Immature natural killer cell (primary cell): ENCODE data around the gene SLC18B1. TPM values are rescaled to one million over a fixed set of nuclear protein-coding genes. Genes with fewer than 3 reads are reported as not detected.

Source experiments
- DNase-seq, 3 donors: peaks; one replicate each; pipeline ENCODE4 v3.0.0; 2022; ENCODE audit warnings: mixed read lengths in 1 of 3
- H3K27ac Mint-ChIP-seq, 6 donors: one replicate each; pipeline ENCODE4 v1.8.0; 2020; ENCODE audit warnings: mixed read lengths in 6 of 6, mild to moderate bottlenecking in 5 of 6, inconsistent platforms in 4 of 6, moderate library complexity in 3 of 6
- H3K27me3 Mint-ChIP-seq, 3 donors: one replicate each; pipeline ENCODE4 v1.8.0; 2020 to 2021; ENCODE audit warnings: low read depth in 3 of 3, mild to moderate bottlenecking in 3 of 3, mixed read lengths in 3 of 3, moderate library complexity in 3 of 3, inconsistent platforms in 1 of 3
- H3K36me3 Mint-ChIP-seq, 3 donors: one replicate each; pipeline ENCODE4 v1.8.0; 2020; ENCODE audit warnings: mixed read lengths in 3 of 3, inconsistent platforms in 2 of 3, mild to moderate bottlenecking in 2 of 3
- H3K4me1 Mint-ChIP-seq, 2 donors: one replicate each; pipeline ENCODE4 v1.8.0; 2020; ENCODE audit warnings: inconsistent platforms in 2 of 2, mild to moderate bottlenecking in 2 of 2, mixed read lengths in 2 of 2, moderate library complexity in 1 of 2
- H3K4me3 Mint-ChIP-seq, 5 donors: one replicate each; pipeline ENCODE4 v1.8.0; 2020; ENCODE audit warnings: mild to moderate bottlenecking in 5 of 5, mixed read lengths in 5 of 5, inconsistent platforms in 3 of 5, moderate library complexity in 3 of 5
- H3K9me3 Mint-ChIP-seq, 6 donors: one replicate each; pipeline ENCODE4 v1.8.0; 2020; ENCODE audit warnings: mild to moderate bottlenecking in 6 of 6, mixed read lengths in 6 of 6, inconsistent platforms in 4 of 6, moderate library complexity in 3 of 6
- polyA plus RNA-seq, 3 donors: library from polyadenylated mRNA; unstranded; fragments of 300-500 nt; fragmentation: Illumina TruSeq; gene quantifications; one replicate each; pipeline ENCODE4 v1.2.3, GENCODE V29; 2021

The SLC18B1 gene
- polyA plus RNA-seq, 3 donors from 2014 or later = 4.1 to 6.0 (median 4.7) TPM

- no peak overlapping the region for H3K4me3 Mint-ChIP-seq
- H3K9me3 Mint-ChIP-seq = no peaks in the 10 kb centered on the region
- peak overlapping the region in 2 of 6 donors; percentile 35 to 57 for H3K27ac Mint-ChIP-seq
- peaks cover 0 to 2% (median 0%) of the 10 kb centered on the region in 3 donors for H3K27me3 Mint-ChIP-seq
- H3K36me3 Mint-ChIP-seq = peaks cover 31 to 76% (median 39%) of the 10 kb centered on the region in 3 donors
- H3K4me1 Mint-ChIP-seq = peaks cover 22 to 29% of the 10 kb centered on the region in 2 donors
- no peak for DNase-seq
These were observed 47.8 kb downstream of the SLC18B1 start for GRCh38 chr6:132750455-132751248.

DNA sequence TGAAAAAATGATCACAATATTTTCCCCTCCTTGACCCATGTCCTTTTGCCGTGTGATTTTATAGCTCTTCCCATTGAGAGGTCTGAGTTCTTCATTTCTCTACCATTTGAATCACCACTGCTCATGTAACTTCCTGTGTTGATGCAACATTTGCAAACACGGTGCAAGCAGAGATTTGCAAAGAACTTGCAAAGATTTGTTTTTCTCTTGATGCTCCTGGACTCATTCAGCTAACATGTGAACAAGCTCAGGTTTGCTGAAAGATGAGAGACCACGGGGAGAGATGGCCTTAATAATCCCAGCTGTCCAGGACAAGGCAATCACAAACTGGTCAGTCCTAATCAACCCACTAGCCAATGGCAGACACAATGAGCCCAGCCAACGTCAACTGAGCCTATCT lies 49.3 kb downstream of the SLC18B1 start:
- DNase-seq = no peak
- peaks cover 39 to 81% (median 47%) of the 10 kb centered on the region in 3 donors for H3K36me3 Mint-ChIP-seq
- H3K27me3 Mint-ChIP-seq = peaks cover 0 to 2% (median 0%) of the 10 kb centered on the region in 3 donors
- H3K4me1 Mint-ChIP-seq = peaks cover 22 to 39% of the 10 kb centered on the region in 2 donors
- H3K27ac Mint-ChIP-seq = peak overlapping the region in 5 of 6 donors; percentile 4 to 69 (median 41)
- H3K4me3 Mint-ChIP-seq = no peak overlapping the region
- no peaks in the 10 kb centered on the region for H3K9me3 Mint-ChIP-seq

DNA sequence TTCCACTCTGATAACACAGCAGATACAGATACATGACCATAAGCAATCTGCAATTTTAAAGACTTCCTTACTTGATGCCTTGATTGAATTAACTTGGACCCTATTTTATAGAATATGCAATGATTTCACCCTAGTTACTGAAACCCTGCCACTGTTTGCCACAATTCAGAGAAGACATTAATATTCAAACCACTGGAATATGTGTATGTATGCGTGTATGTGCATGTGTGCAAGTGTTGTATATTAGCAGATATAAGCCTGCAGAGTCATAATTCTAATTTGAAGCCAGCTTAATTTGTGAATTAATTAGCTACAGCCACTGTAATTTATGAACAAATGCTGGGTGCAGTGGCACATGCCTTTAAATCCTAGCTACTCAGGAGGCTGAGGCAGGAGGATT lies 50.0 kb downstream of the SLC18B1 start:
- no peak for DNase-seq
- Mint-ChIP-seq H3K9me3 (no peaks in the 10 kb centered on the region), H3K36me3 (peaks cover 44 to 85% (median 49%) of the 10 kb centered on the region in 3 donors), H3K27me3 (peaks cover 0 to 2% (median 0%) of the 10 kb centered on the region in 3 donors), H3K27ac (peak overlapping the region in 2 of 6 donors; percentile 3 to 4), H3K4me1 (peaks cover 22 to 39% of the 10 kb centered on the region in 2 donors), H3K4me3 (no peak overlapping the region)

DNA sequence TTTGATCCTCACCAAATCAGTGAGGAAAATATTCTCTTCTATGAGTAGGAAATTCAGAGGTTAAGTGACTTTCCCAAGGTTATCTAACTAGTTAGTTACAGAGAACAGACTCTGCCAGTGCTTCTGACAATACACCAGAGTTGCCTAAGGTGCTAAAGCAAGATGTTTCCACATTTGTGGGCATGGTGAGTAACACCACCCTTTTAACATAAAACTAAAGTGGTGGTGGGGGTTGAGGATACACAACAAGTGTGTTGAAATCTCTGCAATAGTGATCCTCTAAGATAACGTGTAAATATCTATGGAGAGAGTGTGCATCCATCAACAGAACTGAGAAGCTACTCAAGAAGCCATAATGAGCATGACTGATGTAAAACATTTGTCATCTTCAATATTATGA lies 52.4 kb downstream of the SLC18B1 start:
- Mint-ChIP-seq H3K36me3 (peaks cover 41 to 74% (median 49%) of the 10 kb centered on the region in 3 donors), H3K4me1 (peaks cover 20 to 35% of the 10 kb centered on the region in 2 donors), H3K4me3 (no peak overlapping the region), H3K27me3 (peaks cover 0 to 2% (median 0%) of the 10 kb centered on the region in 3 donors), H3K9me3 (no peaks in the 10 kb centered on the region), H3K27ac (no peak overlapping the region)
- no peak for DNase-seq

- no peak overlapping the region for H3K27ac Mint-ChIP-seq
- H3K9me3 Mint-ChIP-seq = peaks cover 0 to 10% (median 0%) of the 10 kb centered on the region in 6 donors
- no peak for DNase-seq
- peaks cover 2 to 5% (median 3%) of the 10 kb centered on the region in 3 donors for H3K27me3 Mint-ChIP-seq
- H3K4me3 Mint-ChIP-seq = no peak overlapping the region
- peaks cover 2 to 24% of the 10 kb centered on the region in 2 donors for H3K4me1 Mint-ChIP-seq
- H3K36me3 Mint-ChIP-seq = peaks cover 38 to 49% (median 39%) of the 10 kb centered on the region in 3 donors
These were observed 55.9 kb downstream of the SLC18B1 start for GRCh38 chr6:132742495-132742894.

GRCh38 chr6:132741281-132741680 lies 57.2 kb downstream of the SLC18B1 start:
- peaks cover 33 to 40% (median 33%) of the 10 kb centered on the region in 3 donors for H3K36me3 Mint-ChIP-seq
- DNase-seq = no peak
- peaks cover 2 to 16% of the 10 kb centered on the region in 2 donors for H3K4me1 Mint-ChIP-seq
- peaks cover 0 to 7% (median 5%) of the 10 kb centered on the region in 3 donors for H3K27me3 Mint-ChIP-seq
- no peak overlapping the region for H3K27ac Mint-ChIP-seq
- no peak overlapping the region for H3K4me3 Mint-ChIP-seq
- H3K9me3 Mint-ChIP-seq = peaks cover 0 to 10% (median 0%) of the 10 kb centered on the region in 6 donors

GRCh38 chr6:132736239-132736638 lies 62.2 kb downstream of the SLC18B1 start:
- no peak overlapping the region for H3K27ac Mint-ChIP-seq
- H3K36me3 Mint-ChIP-seq = peaks cover 6 to 10% (median 8%) of the 10 kb centered on the region in 3 donors
- peaks cover 0 to 10% (median 0%) of the 10 kb centered on the region in 6 donors for H3K9me3 Mint-ChIP-seq
- peaks cover 0 to 7% (median 5%) of the 10 kb centered on the region in 3 donors for H3K27me3 Mint-ChIP-seq
- DNase-seq = no peak
- H3K4me1 Mint-ChIP-seq = peaks cover 0 to 1% of the 10 kb centered on the region in 2 donors
- H3K4me3 Mint-ChIP-seq = no peak overlapping the region

DNA sequence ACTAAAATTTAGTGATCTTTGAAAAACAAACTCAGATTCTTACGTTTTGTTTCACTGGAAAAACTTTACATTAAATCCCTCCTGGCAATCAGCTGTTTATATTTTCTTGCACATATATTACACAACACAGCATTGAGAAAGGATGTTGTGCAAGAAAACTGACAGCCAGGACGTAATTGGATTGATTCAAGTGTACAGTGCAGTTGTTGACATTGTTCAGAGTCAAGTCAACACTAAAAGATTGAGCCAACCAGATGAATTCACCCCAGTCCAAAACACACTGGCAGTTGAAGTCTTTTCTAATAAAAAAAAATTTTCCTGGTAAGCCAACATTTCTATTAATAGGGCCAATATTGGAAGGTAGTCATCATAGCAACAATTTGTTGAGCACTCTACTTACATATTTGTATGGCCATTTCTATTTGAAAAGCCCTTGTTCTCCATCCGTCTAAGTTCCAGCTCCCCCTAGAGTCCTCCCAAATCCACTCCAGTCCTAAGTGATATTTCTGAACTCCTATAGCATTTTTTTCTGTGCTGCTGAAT lies 63.7 kb downstream of the SLC18B1 start:
- peaks cover 0 to 4% (median 2%) of the 10 kb centered on the region in 3 donors for H3K36me3 Mint-ChIP-seq
- peaks cover 0 to 1% of the 10 kb centered on the region in 2 donors for H3K4me1 Mint-ChIP-seq
- H3K27me3 Mint-ChIP-seq = peaks cover 0 to 7% (median 4%) of the 10 kb centered on the region in 3 donors
- H3K4me3 Mint-ChIP-seq = no peak overlapping the region
- DNase-seq = no peak
- peaks cover 0 to 6% (median 0%) of the 10 kb centered on the region in 6 donors for H3K9me3 Mint-ChIP-seq
- H3K27ac Mint-ChIP-seq = no peak overlapping the region

DNA sequence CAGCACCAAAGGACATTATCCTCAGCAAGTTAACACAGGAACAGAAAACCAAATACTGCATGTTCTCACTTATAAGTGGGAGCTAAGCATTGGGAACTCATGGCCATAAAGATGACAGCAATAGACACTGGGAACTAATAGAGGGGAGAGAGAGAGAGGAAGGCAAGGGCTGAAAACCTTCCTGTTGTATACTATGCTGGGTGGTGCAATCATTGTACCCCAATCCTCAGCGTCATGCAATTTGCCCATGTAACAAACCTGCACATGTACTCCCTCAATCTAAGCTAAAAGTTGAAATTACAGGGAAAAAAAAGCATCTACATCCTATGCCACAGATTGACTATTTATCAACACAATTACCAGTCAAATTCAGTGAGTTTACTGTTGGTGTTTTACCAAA lies 64.6 kb downstream of the SLC18B1 start:
- DNase-seq = no peak
- Mint-ChIP-seq H3K36me3 (no peaks in the 10 kb centered on the region), H3K27me3 (peaks cover 0 to 8% (median 3%) of the 10 kb centered on the region in 3 donors), H3K4me3 (no peak overlapping the region), H3K27ac (no peak overlapping the region), H3K9me3 (peaks cover 0 to 3% (median 0%) of the 10 kb centered on the region in 6 donors), H3K4me1 (peaks cover 0 to 1% of the 10 kb centered on the region in 2 donors)

GRCh38 chr6:132733283-132733682 lies 65.2 kb downstream of the SLC18B1 start:
- peaks cover 0 to 1% of the 10 kb centered on the region in 2 donors for H3K4me1 Mint-ChIP-seq
- no peak overlapping the region for H3K27ac Mint-ChIP-seq
- no peaks in the 10 kb centered on the region for H3K9me3 Mint-ChIP-seq
- peaks cover 0 to 8% (median 3%) of the 10 kb centered on the region in 3 donors for H3K27me3 Mint-ChIP-seq
- H3K36me3 Mint-ChIP-seq = no peaks in the 10 kb centered on the region
- H3K4me3 Mint-ChIP-seq = no peak overlapping the region
- no peak for DNase-seq

DNA sequence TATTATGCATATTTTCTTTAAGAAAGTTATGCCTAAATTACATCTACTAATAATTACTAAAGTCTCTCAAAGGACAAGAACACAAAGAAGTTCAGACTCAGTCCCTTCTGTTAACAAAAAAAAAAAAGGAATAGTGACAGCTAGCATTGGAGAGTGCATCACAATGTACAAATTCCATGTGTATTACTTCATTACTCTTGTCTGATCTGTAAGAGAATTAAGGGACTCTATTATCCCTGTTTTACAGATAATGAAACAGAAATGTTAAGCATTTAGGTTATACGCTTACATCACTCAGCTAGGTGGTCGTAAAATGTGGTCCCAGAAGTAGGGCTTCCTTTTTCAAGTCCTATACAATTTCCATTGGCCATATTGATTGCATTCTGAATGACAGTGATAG lies 67.4 kb downstream of the SLC18B1 start:
- no peak overlapping the region for H3K27ac Mint-ChIP-seq
- H3K36me3 Mint-ChIP-seq = no peaks in the 10 kb centered on the region
- H3K4me1 Mint-ChIP-seq = peaks cover 0 to 1% of the 10 kb centered on the region in 2 donors
- no peaks in the 10 kb centered on the region for H3K9me3 Mint-ChIP-seq
- H3K4me3 Mint-ChIP-seq = no peak overlapping the region
- no peak for DNase-seq
- peaks cover 0 to 2% (median 2%) of the 10 kb centered on the region in 3 donors for H3K27me3 Mint-ChIP-seq

DNA sequence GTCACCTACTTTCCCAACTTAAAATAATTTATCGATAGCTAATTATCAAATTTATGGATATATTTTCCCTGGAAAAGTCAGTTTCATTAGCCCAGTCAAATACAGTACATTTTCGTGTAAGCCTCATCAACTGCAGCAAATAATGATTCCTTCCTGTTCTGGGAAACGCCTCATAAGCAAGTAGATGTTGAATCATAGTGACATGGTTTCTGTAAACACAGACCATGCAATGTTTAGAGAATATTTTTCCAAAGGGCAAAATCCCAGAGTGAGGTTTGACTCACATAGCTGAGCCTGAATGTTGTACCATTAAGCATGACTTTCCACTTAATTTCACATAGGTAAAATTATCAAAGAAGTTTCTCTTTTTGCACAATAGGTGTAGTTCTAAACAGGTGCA lies 67.9 kb downstream of the SLC18B1 start:
- H3K9me3 Mint-ChIP-seq = no peaks in the 10 kb centered on the region
- H3K4me3 Mint-ChIP-seq = no peak overlapping the region
- no peak for DNase-seq
- no peaks in the 10 kb centered on the region for H3K36me3 Mint-ChIP-seq
- H3K27me3 Mint-ChIP-seq = peaks cover 0 to 2% (median 2%) of the 10 kb centered on the region in 3 donors
- H3K4me1 Mint-ChIP-seq = peaks cover 0 to 1% of the 10 kb centered on the region in 2 donors
- no peak overlapping the region for H3K27ac Mint-ChIP-seq

- DNase-seq = no peak
- peaks cover 0 to 2% (median 2%) of the 10 kb centered on the region in 3 donors for H3K27me3 Mint-ChIP-seq
- no peaks in the 10 kb centered on the region for H3K36me3 Mint-ChIP-seq
- H3K4me3 Mint-ChIP-seq = no peak overlapping the region
- peaks cover 0 to 1% of the 10 kb centered on the region in 2 donors for H3K4me1 Mint-ChIP-seq
- no peaks in the 10 kb centered on the region for H3K9me3 Mint-ChIP-seq
- H3K27ac Mint-ChIP-seq = no peak overlapping the region
These were observed 69.8 kb downstream of the SLC18B1 start for GRCh38 chr6:132728616-132729015.

GRCh38 chr6:132726608-132726975 lies 71.8 kb downstream of the SLC18B1 start:
- Mint-ChIP-seq H3K36me3 (no peaks in the 10 kb centered on the region), H3K27me3 (peaks cover 0 to 2% (median 2%) of the 10 kb centered on the region in 3 donors), H3K27ac (no peak overlapping the region), H3K9me3 (no peaks in the 10 kb centered on the region), H3K4me3 (no peak overlapping the region), H3K4me1 (no peaks in the 10 kb centered on the region)
- no peak for DNase-seq
